IPS-15b (cell line): ENCODE measurements around the gene ENDOD1.
"Not testable (repeated sequence)": the region's sequence is repeated elsewhere in the genome, so short reads cannot be mapped to it uniquely, and the experiment has no call there.

Experiments
- H3K27me3 ChIP-seq: one replicate; pipeline ENCODE4 v1.6.1; 2013; ENCODE audit warnings: low read length; ENCODE audit not compliant: control insufficient read depth, insufficient read depth
- H3K36me3 ChIP-seq: one replicate; pipeline ENCODE4 v1.6.1; 2013; ENCODE audit warnings: low read length; ENCODE audit not compliant: control insufficient read depth, insufficient read depth
- H3K4me1 ChIP-seq: one replicate; pipeline ENCODE4 v1.6.1; 2013; ENCODE audit warnings: mild to moderate bottlenecking, low read length; ENCODE audit not compliant: control insufficient read depth, insufficient read depth
- H3K4me3 ChIP-seq: one replicate; pipeline ENCODE4 v1.5.1; 2013; ENCODE audit warnings: low read depth, low read length
- H3K9ac ChIP-seq: one replicate; pipeline ENCODE4 v1.6.1; 2013; ENCODE audit warnings: low read depth, mild to moderate bottlenecking, low read length
- H3K9me3 ChIP-seq: one replicate; pipeline ENCODE4 v1.6.1; 2013; ENCODE audit warnings: mild to moderate bottlenecking, low read length; ENCODE audit not compliant: control insufficient read depth, insufficient read depth

Gene ENDOD1

DNA sequence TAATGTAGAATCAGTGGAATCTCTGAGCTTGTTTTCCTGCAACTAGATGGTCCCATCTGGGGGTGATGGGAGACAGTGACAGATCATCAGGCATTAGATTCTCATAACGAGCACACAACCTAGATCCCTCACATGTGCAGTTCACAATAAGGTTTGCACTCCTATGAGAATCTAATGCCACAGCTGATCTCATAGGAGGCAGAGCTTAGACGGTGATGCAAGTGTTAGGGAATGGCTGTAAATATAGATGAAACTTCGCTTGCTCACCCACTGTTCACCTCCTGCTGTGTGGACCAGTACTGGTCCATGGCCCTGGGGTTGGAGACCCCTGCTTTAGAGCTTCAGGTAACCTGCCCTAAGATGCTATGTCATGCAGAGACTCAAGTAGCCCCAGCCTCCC is 21.8 kb downstream of the ENDOD1 start:
- not testable (repeated sequence) for H3K4me3 ChIP-seq, H3K27me3 ChIP-seq, H3K9ac ChIP-seq, H3K4me1 ChIP-seq, H3K9me3 ChIP-seq, H3K36me3 ChIP-seq

GRCh38 chr11:95111923-95112540 is 22.4 kb downstream of the ENDOD1 start:
- Histone ChIP-seq H3K4me1 (peaks cover 5% of the 10 kb centered on the region), H3K27me3 (no peaks in the 10 kb centered on the region), H3K9me3 (no peaks in the 10 kb centered on the region), H3K4me3 (no peak overlapping the region), H3K36me3 (no peaks in the 10 kb centered on the region), H3K9ac (no peak overlapping the region)

GRCh38 chr11:95115597-95115996 is 26.0 kb downstream of the ENDOD1 start:
- Histone ChIP-seq H3K4me3 (no peak overlapping the region), H3K9me3 (no peaks in the 10 kb centered on the region), H3K27me3 (no peaks in the 10 kb centered on the region), H3K36me3 (no peaks in the 10 kb centered on the region), H3K9ac (no peak overlapping the region), H3K4me1 (no peaks in the 10 kb centered on the region)

DNA sequence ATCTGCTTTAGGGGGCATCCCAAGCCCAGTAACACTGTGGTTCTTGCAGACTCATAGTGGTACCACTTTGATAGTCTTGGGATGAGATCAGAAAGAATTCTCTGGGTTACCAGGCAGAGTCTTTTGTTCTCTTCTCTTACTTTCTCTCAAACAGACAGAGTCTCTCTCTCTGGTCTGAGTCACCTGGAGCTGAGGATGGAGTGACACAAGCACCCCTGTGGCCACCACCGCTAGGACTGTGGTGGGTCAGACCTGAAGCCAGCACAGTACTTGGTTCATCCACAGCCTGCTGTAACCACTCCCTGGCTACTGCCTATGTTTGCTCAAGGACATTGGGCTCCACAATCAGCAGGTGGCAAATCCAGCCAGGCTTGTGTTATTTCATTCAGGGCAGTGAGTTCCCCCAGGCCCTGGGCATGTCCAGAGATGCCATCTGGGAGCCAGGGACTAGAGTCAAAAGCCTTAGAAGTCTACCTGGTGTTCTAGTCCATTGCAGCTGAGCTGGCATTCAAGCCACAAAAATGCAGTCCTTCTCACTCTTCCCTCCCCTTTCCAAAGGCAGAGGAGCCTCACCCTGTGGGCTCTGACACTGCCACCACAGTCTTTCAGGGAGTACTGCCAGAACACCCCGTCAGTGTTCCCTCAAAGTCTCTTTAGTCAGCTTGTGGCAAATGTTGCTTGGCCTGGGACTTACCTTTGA is 29.9 kb downstream of the ENDOD1 start:
- Histone ChIP-seq H3K4me3 (no peak overlapping the region), H3K9me3 (no peaks in the 10 kb centered on the region), H3K9ac (no peak overlapping the region), H3K4me1 (no peaks in the 10 kb centered on the region), H3K27me3 (no peaks in the 10 kb centered on the region), H3K36me3 (no peaks in the 10 kb centered on the region)

DNA sequence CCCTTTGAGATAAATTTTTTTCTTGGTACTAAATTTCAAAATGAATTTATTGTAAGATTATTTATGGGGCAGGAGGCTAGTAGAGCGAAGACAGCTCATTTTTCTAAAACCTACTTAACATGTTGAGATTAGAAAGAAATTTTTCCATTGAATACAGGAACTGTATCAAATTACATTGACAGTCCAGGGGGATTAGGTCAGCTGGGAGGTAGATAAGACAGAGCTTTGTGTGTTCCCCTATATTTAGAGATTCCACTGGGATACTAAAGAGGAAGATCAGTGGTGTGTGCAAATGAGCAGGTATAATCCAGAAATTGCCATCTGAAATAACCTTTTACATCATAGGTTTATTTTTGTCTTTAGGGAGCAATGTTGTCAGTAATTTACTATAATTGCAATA is 32.1 kb downstream of the ENDOD1 start:
- Histone ChIP-seq H3K4me3 (no peak overlapping the region), H3K9me3 (no peaks in the 10 kb centered on the region), H3K9ac (no peak overlapping the region), H3K4me1 (no peaks in the 10 kb centered on the region), H3K27me3 (no peaks in the 10 kb centered on the region), H3K36me3 (no peaks in the 10 kb centered on the region)

- Histone ChIP-seq H3K4me1 (no peaks in the 10 kb centered on the region), H3K4me3 (no peak overlapping the region), H3K36me3 (no peaks in the 10 kb centered on the region), H3K27me3 (no peaks in the 10 kb centered on the region), H3K9me3 (no peaks in the 10 kb centered on the region), H3K9ac (no peak overlapping the region)
Observed at GRCh38 chr11:95123556-95123955, 33.9 kb downstream of the ENDOD1 start.

GRCh38 chr11:95128602-95129001 is 39.0 kb downstream of the ENDOD1 start:
- Histone ChIP-seq H3K27me3 (no peaks in the 10 kb centered on the region), H3K4me3 (no peak overlapping the region), H3K4me1 (no peaks in the 10 kb centered on the region), H3K9ac (no peak overlapping the region), H3K9me3 (no peaks in the 10 kb centered on the region), H3K36me3 (no peaks in the 10 kb centered on the region)

DNA sequence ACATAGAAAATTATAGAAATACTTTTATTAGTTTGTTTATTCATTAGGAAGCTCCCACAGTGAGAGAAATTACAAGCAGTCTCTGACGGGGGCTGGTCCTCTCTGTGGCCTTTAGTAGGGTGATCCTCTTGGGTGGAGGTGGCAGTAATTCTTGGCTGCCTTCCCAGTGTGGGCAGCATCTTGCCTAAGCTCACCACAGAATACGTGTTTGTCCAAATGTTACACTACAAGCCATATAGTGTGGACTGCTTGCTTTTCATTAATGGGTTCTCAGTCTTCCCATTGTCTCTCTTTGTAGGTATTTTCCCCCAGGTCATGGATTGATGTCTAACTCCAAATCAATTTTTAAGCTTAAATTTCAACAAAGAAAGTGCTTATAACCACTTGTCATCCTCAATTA is 43.3 kb downstream of the ENDOD1 start:
- Histone ChIP-seq H3K4me1 (no peaks in the 10 kb centered on the region), H3K36me3 (no peaks in the 10 kb centered on the region), H3K9ac (no peak overlapping the region), H3K27me3 (no peaks in the 10 kb centered on the region), H3K4me3 (no peak overlapping the region), H3K9me3 (no peaks in the 10 kb centered on the region)

DNA sequence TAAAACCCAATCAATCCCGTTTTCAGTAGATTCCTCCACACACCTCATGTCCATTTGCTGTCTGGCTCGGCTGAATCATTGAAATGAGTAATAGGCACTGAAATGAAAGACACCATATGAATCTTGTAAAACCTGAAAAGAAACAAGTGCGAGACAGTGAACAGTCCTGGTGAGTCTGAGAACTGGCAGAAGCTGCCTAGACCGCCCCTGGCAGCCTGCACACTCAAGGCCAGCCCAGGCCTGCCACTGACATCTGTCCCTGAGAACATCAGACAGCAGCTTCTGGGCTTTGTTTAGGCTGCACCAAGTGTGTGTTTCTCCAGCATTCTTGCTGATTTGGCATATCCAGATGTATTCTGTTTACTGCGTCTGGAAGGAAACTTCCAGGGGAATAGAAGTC is 44.8 kb downstream of the ENDOD1 start:
- H3K4me3 ChIP-seq = no peak overlapping the region
- H3K36me3 ChIP-seq = no peaks in the 10 kb centered on the region
- no peaks in the 10 kb centered on the region for H3K9me3 ChIP-seq
- H3K4me1 ChIP-seq = no peaks in the 10 kb centered on the region
- no peak overlapping the region for H3K9ac ChIP-seq
- H3K27me3 ChIP-seq = no peaks in the 10 kb centered on the region

- H3K9ac ChIP-seq = no peak overlapping the region
- no peaks in the 10 kb centered on the region for H3K36me3 ChIP-seq
- H3K9me3 ChIP-seq = no peaks in the 10 kb centered on the region
- H3K27me3 ChIP-seq = peaks cover 1% of the 10 kb centered on the region
- H3K4me1 ChIP-seq = no peaks in the 10 kb centered on the region
- no peak overlapping the region for H3K4me3 ChIP-seq
Observed at GRCh38 chr11:95135155-95135554, 45.5 kb downstream of the ENDOD1 start.

GRCh38 chr11:95135880-95136279 is 46.2 kb downstream of the ENDOD1 start:
- H3K9me3 ChIP-seq = no peaks in the 10 kb centered on the region
- no peak overlapping the region for H3K9ac ChIP-seq
- no peaks in the 10 kb centered on the region for H3K4me1 ChIP-seq
- H3K4me3 ChIP-seq = no peak overlapping the region
- peaks cover 7% of the 10 kb centered on the region for H3K27me3 ChIP-seq
- no peaks in the 10 kb centered on the region for H3K36me3 ChIP-seq

- not testable (repeated sequence) for H3K4me1 ChIP-seq, H3K4me3 ChIP-seq, H3K36me3 ChIP-seq, H3K9ac ChIP-seq, H3K9me3 ChIP-seq
- peaks cover 15% of the 10 kb centered on the region for H3K27me3 ChIP-seq
Observed at GRCh38 chr11:95136747-95137146, 47.1 kb downstream of the ENDOD1 start.
